Measurements from ENCODE around the gene SPDYE1. TPM values are rescaled to one million over a fixed set of nuclear protein-coding genes. Genes with fewer than 3 reads are reported as not detected.

SPDYE1 gene
- total RNA-seq, 1 experiment from 2014 or later: not detected

GRCh38 chr7:44057181-44057848 lies 59.6 kb downstream of the SPDYE1 start (continued):
- TF ChIP-seq, protein P1, sequence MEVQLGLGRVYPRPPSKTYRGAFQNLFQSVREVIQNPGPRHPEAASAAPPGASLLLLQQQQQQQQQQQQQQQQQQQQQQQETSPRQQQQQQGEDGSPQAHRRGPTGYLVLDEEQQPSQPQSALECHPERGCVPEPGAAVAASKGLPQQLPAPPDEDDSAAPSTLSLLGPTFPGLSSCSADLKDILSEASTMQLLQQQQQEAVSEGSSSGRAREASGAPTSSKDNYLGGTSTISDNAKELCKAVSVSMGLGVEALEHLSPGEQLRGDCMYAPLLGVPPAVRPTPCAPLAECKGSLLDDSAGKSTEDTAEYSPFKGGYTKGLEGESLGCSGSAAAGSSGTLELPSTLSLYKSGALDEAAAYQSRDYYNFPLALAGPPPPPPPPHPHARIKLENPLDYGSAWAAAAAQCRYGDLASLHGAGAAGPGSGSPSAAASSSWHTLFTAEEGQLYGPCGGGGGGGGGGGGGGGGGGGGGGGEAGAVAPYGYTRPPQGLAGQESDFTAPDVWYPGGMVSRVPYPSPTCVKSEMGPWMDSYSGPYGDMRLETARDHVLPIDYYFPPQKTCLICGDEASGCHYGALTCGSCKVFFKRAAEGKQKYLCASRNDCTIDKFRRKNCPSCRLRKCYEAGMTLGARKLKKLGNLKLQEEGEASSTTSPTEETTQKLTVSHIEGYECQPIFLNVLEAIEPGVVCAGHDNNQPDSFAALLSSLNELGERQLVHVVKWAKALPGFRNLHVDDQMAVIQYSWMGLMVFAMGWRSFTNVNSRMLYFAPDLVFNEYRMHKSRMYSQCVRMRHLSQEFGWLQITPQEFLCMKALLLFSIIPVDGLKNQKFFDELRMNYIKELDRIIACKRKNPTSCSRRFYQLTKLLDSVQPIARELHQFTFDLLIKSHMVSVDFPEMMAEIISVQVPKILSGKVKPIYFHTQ (CRISPR knock-in tag; IDR thresholded peaks at IDR 0.05): no peak
- TF ChIP-seq, protein P2, sequence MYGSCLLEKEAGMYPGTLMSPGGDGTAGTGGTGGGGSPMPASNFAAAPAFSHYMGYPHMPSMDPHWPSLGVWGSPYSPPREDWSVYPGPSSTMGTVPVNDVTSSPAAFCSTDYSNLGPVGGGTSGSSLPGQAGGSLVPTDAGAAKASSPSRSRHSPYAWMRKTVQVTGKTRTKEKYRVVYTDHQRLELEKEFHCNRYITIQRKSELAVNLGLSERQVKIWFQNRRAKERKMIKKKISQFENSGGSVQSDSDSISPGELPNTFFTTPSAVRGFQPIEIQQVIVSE (CRISPR knock-in tag; IDR thresholded peaks at IDR 0.05; ENCODE audit: borderline replicate concordance): no peak

GRCh38 chr7:44057849-44058758 lies 60.4 kb downstream of the SPDYE1 start:
- ChIA-PET POLR2A (no interaction called here), CTCF (no interaction called here)
- Mint-ChIP-seq H3K4me1 (peaks cover under 1% of the 10 kb centered on the region; the same call in 1 of the 2 replicates), H3K27me3 (ENCODE audit: low read depth) (no peaks in the 10 kb centered on the region), H3K27ac (peak overlapping the region; percentile 63; the same call in 1 of the 2 replicates), H3K9me3 (no peaks in the 10 kb centered on the region), H3K36me3 (peaks cover 42% of the 10 kb centered on the region), H3K4me3 (no peak overlapping the region)
- no peak for ATAC-seq
- no peak for DNase-seq (ENCODE audit: low spot score)
- TF ChIP-seq NR2C2 (CRISPR knock-in tag; IDR thresholded peaks at IDR 0.05) (no peak), FOXK1 (CRISPR knock-in tag; IDR thresholded peaks at IDR 0.05) (no peak), ZNF219 (CRISPR knock-in tag; IDR thresholded peaks at IDR 0.05; ENCODE audit: borderline replicate concordance) (no peak), ZNF423 (CRISPR knock-in tag; IDR thresholded peaks at IDR 0.05) (no peak)
- TF ChIP-seq, protein P3, sequence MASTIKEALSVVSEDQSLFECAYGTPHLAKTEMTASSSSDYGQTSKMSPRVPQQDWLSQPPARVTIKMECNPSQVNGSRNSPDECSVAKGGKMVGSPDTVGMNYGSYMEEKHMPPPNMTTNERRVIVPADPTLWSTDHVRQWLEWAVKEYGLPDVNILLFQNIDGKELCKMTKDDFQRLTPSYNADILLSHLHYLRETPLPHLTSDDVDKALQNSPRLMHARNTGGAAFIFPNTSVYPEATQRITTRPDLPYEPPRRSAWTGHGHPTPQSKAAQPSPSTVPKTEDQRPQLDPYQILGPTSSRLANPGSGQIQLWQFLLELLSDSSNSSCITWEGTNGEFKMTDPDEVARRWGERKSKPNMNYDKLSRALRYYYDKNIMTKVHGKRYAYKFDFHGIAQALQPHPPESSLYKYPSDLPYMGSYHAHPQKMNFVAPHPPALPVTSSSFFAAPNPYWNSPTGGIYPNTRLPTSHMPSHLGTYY (CRISPR knock-in tag; IDR thresholded peaks at IDR 0.05): no peak
- TF ChIP-seq, protein P4, sequence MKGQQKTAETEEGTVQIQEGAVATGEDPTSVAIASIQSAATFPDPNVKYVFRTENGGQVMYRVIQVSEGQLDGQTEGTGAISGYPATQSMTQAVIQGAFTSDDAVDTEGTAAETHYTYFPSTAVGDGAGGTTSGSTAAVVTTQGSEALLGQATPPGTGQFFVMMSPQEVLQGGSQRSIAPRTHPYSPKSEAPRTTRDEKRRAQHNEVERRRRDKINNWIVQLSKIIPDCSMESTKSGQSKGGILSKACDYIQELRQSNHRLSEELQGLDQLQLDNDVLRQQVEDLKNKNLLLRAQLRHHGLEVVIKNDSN (CRISPR knock-in tag; IDR thresholded peaks at IDR 0.05): no peak
- TF ChIP-seq, protein P5, sequence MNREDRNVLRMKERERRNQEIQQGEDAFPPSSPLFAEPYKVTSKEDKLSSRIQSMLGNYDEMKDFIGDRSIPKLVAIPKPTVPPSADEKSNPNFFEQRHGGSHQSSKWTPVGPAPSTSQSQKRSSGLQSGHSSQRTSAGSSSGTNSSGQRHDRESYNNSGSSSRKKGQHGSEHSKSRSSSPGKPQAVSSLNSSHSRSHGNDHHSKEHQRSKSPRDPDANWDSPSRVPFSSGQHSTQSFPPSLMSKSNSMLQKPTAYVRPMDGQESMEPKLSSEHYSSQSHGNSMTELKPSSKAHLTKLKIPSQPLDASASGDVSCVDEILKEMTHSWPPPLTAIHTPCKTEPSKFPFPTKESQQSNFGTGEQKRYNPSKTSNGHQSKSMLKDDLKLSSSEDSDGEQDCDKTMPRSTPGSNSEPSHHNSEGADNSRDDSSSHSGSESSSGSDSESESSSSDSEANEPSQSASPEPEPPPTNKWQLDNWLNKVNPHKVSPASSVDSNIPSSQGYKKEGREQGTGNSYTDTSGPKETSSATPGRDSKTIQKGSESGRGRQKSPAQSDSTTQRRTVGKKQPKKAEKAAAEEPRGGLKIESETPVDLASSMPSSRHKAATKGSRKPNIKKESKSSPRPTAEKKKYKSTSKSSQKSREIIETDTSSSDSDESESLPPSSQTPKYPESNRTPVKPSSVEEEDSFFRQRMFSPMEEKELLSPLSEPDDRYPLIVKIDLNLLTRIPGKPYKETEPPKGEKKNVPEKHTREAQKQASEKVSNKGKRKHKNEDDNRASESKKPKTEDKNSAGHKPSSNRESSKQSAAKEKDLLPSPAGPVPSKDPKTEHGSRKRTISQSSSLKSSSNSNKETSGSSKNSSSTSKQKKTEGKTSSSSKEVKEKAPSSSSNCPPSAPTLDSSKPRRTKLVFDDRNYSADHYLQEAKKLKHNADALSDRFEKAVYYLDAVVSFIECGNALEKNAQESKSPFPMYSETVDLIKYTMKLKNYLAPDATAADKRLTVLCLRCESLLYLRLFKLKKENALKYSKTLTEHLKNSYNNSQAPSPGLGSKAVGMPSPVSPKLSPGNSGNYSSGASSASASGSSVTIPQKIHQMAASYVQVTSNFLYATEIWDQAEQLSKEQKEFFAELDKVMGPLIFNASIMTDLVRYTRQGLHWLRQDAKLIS (CRISPR knock-in tag; IDR thresholded peaks at IDR 0.05; ENCODE audit: borderline replicate concordance): no peak

DNA sequence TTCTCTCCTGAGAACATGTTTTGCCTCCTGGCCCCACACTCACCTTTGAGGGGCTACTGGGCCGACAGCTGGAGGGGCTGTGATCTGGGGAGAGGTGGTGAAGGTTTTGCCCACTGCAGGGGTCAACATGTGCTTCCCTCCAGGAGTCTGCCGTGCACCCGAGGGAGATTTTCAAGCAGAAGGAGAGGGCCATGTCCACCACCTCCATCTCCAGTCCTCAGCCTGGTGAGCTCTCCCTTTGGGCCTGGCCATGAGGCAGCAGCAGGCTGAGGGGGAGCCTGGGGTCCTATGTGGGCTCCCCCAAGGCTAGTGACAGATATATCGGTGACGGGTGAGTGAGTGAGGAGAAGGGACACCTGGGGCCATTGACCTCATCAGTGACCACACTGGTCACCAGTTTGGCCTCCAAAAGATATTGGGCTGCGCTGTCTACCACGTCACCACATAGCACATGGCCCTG lies 61.1 kb downstream of the SPDYE1 start:
- Mint-ChIP-seq H3K9me3 (no peaks in the 10 kb centered on the region), H3K4me1 (peaks cover 6% of the 10 kb centered on the region), H3K36me3 (peaks cover 38% of the 10 kb centered on the region), H3K4me3 (no peak overlapping the region), H3K27me3 (ENCODE audit: low read depth) (no peaks in the 10 kb centered on the region), H3K27ac (no peak overlapping the region)
- ChIA-PET POLR2A (no interaction called here), CTCF (no interaction called here)
- ATAC-seq (no peak), DNase-seq (ENCODE audit: low spot score) (no peak)
- TF ChIP-seq, protein P5 (CRISPR knock-in tag; IDR thresholded peaks at IDR 0.05; ENCODE audit: borderline replicate concordance): no peak
- no peak for TF ChIP-seq ESRRA (CRISPR knock-in tag; IDR thresholded peaks at IDR 0.05; ENCODE audit: borderline replicate concordance)
- TF ChIP-seq, protein P6, sequence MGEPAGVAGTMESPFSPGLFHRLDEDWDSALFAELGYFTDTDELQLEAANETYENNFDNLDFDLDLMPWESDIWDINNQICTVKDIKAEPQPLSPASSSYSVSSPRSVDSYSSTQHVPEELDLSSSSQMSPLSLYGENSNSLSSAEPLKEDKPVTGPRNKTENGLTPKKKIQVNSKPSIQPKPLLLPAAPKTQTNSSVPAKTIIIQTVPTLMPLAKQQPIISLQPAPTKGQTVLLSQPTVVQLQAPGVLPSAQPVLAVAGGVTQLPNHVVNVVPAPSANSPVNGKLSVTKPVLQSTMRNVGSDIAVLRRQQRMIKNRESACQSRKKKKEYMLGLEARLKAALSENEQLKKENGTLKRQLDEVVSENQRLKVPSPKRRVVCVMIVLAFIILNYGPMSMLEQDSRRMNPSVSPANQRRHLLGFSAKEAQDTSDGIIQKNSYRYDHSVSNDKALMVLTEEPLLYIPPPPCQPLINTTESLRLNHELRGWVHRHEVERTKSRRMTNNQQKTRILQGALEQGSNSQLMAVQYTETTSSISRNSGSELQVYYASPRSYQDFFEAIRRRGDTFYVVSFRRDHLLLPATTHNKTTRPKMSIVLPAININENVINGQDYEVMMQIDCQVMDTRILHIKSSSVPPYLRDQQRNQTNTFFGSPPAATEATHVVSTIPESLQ (CRISPR knock-in tag; IDR thresholded peaks at IDR 0.05): no peak
- TF ChIP-seq TEAD1 (CRISPR knock-in tag; IDR thresholded peaks at IDR 0.05): no peak
- TF ChIP-seq ELF4 (CRISPR knock-in tag; IDR thresholded peaks at IDR 0.05; ENCODE audit: low read depth): no peak
- no peak for TF ChIP-seq MXD4 (CRISPR knock-in tag; IDR thresholded peaks at IDR 0.05; ENCODE audit: borderline replicate concordance)
